Activated T-helper 17 cell treated with anti-CD3 and anti-CD28 coated beads, Interleukin-2, amount 50 U/mL, for 72 hours (primary cell): ENCODE measurements around the gene DNAJB5. TPM values are rescaled to one million over a fixed set of nuclear protein-coding genes. Genes with fewer than 3 reads are reported as not detected.
"Not testable (repeated sequence)": the region's sequence is repeated elsewhere in the genome, so short reads cannot be mapped to it uniquely, and the experiment has no call there.

ENCODE experiments used
- ATAC-seq: fragments of 150-1000 bp; cut with Tn5 transposase; replicated peaks from 2 replicates; pipeline ENCODE4 v1.10.0; 2021; ENCODE audit warnings: mild to moderate bottlenecking, moderate library complexity
- H3K27ac Mint-ChIP-seq: one replicate; pipeline ENCODE4 v1.8.0; 2022; ENCODE audit warnings: mixed read lengths
- H3K27me3 Mint-ChIP-seq: one replicate; pipeline ENCODE4 v1.8.0; 2022; ENCODE audit warnings: mixed read lengths
- H3K36me3 Mint-ChIP-seq: one replicate; pipeline ENCODE4 v1.8.0; 2022; ENCODE audit warnings: low read depth, mild to moderate bottlenecking, mixed read lengths
- H3K4me1 Mint-ChIP-seq: one replicate; pipeline ENCODE4 v1.8.0; 2022; ENCODE audit warnings: mixed read lengths
- H3K4me3 Mint-ChIP-seq: one replicate; pipeline ENCODE4 v1.8.0; 2022; ENCODE audit warnings: mild to moderate bottlenecking, mixed read lengths
- H3K9me3 Mint-ChIP-seq: one replicate; pipeline ENCODE4 v1.8.0; 2022; ENCODE audit warnings: mixed read lengths
- total RNA-seq, 2 donors: library from RNA; stranded (reverse); gene quantifications; one replicate each; pipeline ENCODE4 v1.2.3, GENCODE V29; 2022

Gene DNAJB5
- total RNA-seq: 10 to 100 TPM in 1 of 2 donors, 1 to 10 TPM in 1; 4.4 to 10.7 TPM

DNA sequence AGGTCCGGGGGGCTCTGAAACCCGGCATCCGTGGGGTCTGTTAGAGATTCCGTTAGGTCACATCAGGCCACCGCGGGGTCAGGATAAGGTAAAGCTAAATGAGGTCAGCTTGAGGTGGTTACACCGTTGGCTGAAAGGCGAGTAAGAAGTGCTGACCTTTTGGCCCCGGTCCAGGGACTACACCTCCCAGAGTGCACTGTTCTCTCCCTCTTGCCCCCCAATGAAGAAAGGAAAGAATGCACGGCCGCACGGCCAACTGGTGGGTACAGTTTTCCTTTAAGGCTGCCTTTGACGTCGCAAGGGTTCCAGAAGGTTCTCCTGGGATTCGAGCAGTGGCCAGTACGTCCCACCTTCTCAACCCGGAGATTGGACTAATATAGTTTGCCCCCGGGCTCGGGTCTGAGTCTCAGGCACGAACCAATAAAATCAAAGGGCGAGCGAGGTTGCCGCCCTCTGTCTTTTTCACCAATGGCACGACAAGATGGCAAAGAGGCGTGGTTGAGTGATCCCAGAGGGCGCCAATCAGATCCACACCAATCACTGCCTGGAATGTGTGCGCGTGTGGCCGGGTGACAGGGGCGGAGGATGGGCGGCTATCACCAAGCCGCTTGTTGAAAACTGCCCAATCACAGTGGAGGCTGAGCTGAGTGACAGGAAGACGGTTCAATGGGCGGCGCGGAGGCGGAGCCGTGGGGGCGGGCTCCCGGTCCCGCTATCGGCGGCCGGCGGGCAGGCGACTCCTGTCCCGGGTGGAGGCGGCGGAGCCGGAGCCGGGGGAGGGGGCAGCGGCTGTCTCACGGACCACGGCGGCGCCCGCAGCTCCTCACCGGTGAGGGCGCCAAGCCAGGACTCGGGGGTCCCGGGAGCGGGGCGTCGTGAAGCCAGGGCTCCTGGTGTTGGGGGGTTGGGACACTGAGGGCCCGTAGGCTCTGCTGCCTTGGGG lies at the start of gene DNAJB5:
TSS of gene DNAJB5 (plus strand) at position 743 of the 943 bp plus-strand sequence. CDS start 886 bp downstream, outside the sequence.
- peak within 1 kb of the TSS; percentile 96 for H3K4me3 Mint-ChIP-seq
- no peaks in the 10 kb centered on the region for H3K27me3 Mint-ChIP-seq
- peak within 1 kb of the TSS; percentile 97 for H3K27ac Mint-ChIP-seq
- H3K36me3 Mint-ChIP-seq: peaks cover 27% of the 10 kb centered on the region
- H3K9me3 Mint-ChIP-seq: no peaks in the 10 kb centered on the region
- ATAC-seq: peak; percentile 88
- H3K4me1 Mint-ChIP-seq: peaks cover 59% of the 10 kb centered on the region

DNA sequence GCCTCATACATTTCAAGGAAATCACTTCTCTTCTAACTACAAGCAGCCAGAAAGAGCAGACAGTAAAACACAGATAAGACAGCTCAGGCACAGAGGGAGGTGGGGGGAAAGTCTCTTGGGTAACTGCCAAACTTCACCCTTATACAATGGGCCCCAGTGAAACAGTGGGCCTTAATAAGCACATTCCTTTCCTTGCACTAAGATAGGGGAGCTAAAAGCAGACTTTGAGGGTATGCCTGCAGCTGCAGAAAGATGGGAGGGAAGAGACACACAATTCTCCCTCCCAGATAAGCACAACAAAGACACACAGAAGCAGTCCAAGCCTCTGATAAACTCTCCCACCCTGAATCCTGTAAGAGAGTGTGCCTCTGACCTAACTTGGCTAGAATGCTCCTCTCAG lies 49.6 kb upstream of the DNAJB5 start:
- not testable (repeated sequence) for H3K27ac Mint-ChIP-seq, H3K9me3 Mint-ChIP-seq, H3K36me3 Mint-ChIP-seq, ATAC-seq, H3K4me1 Mint-ChIP-seq, H3K4me3 Mint-ChIP-seq
- peaks cover 14% of the 10 kb centered on the region for H3K27me3 Mint-ChIP-seq

DNA sequence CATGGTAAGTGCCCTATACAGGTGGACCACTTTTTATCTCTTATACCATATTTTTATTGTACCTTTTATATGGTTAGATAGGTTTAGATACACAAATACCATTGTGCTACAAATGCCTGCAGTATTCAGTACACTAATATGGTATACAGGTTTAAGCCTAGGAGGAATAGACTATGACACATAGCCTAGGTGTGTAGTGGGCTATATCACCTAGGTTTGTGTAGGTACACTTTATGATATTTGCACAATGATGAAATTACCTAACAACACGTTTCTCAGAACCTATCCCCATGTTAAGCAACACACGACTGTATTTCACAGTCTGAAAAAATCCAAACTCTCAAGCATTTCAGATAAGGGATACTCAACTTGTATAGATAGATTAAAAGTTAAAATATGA lies 41.1 kb upstream of the DNAJB5 start:
- H3K4me1 Mint-ChIP-seq: no peaks in the 10 kb centered on the region
- no peaks in the 10 kb centered on the region for H3K9me3 Mint-ChIP-seq
- peaks cover 24% of the 10 kb centered on the region for H3K27me3 Mint-ChIP-seq
- ATAC-seq: no peak
- no peak overlapping the region for H3K27ac Mint-ChIP-seq
- no peaks in the 10 kb centered on the region for H3K36me3 Mint-ChIP-seq
- no peak overlapping the region for H3K4me3 Mint-ChIP-seq

DNA sequence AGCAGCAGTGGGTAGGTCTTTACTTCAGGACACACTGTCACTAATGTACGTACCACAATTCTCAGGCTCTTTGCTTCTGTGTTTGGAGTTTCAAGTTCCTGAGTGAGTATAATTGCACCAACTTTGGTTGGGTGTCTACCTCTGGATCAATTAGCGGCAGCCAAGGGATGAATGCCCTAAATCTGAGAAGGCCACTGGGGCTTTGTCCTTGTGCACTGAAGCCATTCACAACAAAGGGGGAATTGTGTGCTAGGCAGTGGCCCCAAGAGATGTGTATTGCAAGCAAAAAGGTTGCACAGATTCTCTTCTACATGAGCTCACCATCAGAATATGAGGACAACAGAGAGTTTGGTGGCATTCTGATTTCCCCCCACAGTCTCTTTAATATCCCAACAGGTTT lies 35.3 kb upstream of the DNAJB5 start:
- Mint-ChIP-seq H3K27me3 (peaks cover 38% of the 10 kb centered on the region), H3K4me3 (no peak overlapping the region), H3K27ac (no peak overlapping the region), H3K36me3 (no peaks in the 10 kb centered on the region), H3K4me1 (no peaks in the 10 kb centered on the region), H3K9me3 (no peaks in the 10 kb centered on the region)
- ATAC-seq: no peak

DNA sequence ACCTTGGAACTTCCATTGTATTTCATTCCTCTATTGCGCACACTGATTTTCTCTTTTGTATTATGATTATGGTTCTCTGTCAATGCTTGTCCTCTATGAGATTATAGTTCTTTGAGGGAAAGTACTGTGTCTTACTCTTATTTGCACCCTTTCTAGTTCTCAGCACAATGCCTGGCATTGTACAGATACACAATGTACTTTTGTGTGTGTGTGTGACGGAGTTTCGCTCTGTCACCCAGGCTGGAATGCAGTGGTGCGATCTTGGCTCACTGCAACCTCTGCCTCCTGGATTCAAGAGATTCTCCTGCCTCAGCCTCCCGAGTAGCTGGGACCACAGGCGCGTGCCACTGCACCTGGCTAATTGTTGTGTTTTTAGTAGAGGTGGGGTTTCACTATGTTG lies 33.5 kb upstream of the DNAJB5 start:
- ATAC-seq, H3K4me1 Mint-ChIP-seq, H3K36me3 Mint-ChIP-seq, H3K4me3 Mint-ChIP-seq, H3K9me3 Mint-ChIP-seq, H3K27ac Mint-ChIP-seq: not testable (repeated sequence)
- peaks cover 54% of the 10 kb centered on the region for H3K27me3 Mint-ChIP-seq

DNA sequence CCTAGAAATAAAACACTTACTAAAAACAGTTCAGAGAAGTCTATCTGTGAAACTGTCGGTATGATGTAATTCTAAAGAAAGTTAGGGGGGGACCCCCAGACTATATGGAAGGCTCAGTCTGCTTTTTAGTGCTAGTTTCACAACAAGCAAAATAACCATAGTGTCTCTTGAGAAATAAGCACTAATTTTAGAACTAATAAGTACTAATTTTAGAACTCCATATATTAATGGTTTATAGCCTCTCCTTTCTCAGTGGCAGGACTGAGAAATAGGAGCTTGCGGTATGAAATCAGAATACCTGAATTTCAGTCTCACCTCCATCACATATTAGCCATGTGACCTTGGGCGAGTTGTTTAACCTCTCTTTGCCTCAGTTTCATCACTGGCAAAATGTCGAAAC lies 32.9 kb upstream of the DNAJB5 start:
- Mint-ChIP-seq H3K27me3 (peaks cover 54% of the 10 kb centered on the region), H3K27ac (no peak overlapping the region), H3K9me3 (no peaks in the 10 kb centered on the region), H3K36me3 (no peaks in the 10 kb centered on the region), H3K4me1 (peaks cover 10% of the 10 kb centered on the region), H3K4me3 (peak overlapping the region; percentile 43)
- peak; percentile 55 for ATAC-seq

DNA sequence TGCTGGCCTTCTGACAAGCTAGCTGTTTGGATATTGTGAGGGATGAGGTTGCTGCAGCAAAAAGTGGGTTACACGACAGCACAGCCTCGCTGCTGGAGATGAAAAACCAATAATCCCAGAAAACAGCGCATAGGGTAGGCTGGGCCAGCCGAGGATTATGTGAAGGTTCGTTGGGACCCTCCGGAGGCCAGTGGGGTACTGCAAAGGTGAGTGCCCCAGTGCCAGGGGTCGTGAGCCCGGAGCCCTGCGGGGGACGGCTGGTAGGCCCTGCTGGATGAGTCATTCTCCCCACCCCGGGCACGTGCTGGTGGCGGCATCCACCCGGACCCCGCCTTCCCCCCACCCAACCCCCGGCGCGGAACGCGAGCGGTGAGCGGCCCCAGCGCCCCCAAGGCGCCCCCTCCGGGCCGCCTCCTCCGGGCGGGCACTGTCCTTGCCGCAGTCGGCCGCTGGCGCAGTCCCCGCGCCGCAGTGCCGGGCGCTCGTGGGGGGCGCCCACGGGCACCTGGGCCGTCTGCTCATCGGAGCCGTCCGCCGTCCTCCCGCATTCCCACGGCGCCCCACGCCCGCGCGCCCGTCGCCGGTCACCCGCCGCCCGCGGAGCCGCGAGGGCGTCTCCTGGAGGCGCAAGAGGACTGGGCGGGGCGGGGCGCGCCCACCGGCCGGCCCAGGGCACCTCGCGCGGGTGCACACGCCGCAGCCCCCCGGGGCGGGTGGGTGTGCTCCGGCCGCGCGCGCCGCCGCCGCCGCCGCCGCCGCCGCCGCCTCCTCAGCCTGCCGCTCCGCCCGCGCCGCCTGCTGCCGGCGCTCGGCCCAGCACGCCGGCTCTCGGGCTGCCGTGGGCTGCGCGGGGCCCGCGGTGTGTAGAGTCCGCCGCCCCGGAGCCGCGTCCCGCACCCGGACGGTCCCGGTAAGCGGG lies 31.8 kb upstream of the DNAJB5 start, which contains the start of gene PHF24:
TSS of gene PHF24 (plus strand) at position 794 of the 919 bp plus-strand sequence. CDS start 13,014 bp downstream, outside the sequence.
- H3K36me3 Mint-ChIP-seq: no peaks in the 10 kb centered on the region
- no peak within 1 kb of the TSS for H3K27ac Mint-ChIP-seq
- peak within 1 kb of the TSS; percentile 43 for H3K4me3 Mint-ChIP-seq
- ATAC-seq: peak; percentile 25
- H3K4me1 Mint-ChIP-seq: peaks cover 19% of the 10 kb centered on the region
- peaks cover 55% of the 10 kb centered on the region for H3K27me3 Mint-ChIP-seq
- H3K9me3 Mint-ChIP-seq: no peaks in the 10 kb centered on the region

DNA sequence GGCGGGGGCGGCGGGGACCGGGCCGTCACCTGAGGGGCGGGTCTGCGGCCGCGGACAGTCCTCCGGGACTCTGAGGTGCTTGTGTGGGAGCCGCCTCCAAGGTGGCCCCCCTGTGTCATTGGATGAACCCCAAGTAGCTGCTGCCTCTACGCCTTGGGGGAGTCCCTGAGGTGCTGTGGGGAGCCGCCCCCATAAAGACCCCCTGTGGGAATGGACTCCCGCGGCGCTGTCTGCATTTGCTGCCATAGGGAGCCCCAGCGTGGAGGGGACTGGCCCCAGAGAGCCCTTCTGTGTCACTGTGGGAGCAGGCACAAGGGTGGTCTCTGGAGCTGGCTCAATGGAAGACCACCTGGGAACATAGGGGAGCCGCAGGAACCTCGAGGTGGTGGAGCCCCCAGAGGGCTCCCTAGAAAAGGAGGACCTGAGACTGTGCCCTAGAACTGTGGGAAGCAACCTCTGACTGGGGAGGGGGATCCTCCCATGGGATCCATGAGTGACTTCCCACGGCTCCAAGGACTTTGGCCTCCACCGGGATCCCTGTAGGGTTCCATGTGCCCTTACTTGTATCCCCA lies 31.0 kb upstream of the DNAJB5 start:
- H3K36me3 Mint-ChIP-seq: no peaks in the 10 kb centered on the region
- peaks cover 55% of the 10 kb centered on the region for H3K27me3 Mint-ChIP-seq
- no peak overlapping the region for H3K27ac Mint-ChIP-seq
- no peak for ATAC-seq
- H3K4me1 Mint-ChIP-seq: peaks cover 19% of the 10 kb centered on the region
- H3K4me3 Mint-ChIP-seq: no peak overlapping the region
- no peaks in the 10 kb centered on the region for H3K9me3 Mint-ChIP-seq

DNA sequence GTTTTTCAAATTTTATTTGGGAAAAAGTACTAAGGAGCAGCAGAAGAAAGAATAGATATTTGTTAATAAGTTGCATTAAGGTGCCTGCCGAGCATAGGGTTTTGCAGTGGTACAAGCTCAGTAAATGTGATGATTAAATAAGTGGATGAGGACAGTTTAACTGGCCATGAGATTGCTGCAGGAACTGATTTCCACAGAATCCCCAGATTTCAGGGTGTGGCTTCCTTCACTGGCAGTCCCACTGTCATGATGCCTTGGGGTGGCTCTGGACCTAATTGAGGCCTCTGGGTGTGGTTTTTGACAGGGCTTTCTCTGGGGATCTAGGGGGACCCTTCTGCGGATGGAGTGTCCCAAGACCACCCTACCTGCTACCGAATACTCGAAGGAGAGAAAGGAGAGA lies 30.1 kb upstream of the DNAJB5 start:
- Mint-ChIP-seq H3K4me1 (peaks cover 19% of the 10 kb centered on the region), H3K36me3 (no peaks in the 10 kb centered on the region), H3K27me3 (peaks cover 58% of the 10 kb centered on the region), H3K9me3 (no peaks in the 10 kb centered on the region), H3K4me3 (no peak overlapping the region), H3K27ac (no peak overlapping the region)
- no peak for ATAC-seq

DNA sequence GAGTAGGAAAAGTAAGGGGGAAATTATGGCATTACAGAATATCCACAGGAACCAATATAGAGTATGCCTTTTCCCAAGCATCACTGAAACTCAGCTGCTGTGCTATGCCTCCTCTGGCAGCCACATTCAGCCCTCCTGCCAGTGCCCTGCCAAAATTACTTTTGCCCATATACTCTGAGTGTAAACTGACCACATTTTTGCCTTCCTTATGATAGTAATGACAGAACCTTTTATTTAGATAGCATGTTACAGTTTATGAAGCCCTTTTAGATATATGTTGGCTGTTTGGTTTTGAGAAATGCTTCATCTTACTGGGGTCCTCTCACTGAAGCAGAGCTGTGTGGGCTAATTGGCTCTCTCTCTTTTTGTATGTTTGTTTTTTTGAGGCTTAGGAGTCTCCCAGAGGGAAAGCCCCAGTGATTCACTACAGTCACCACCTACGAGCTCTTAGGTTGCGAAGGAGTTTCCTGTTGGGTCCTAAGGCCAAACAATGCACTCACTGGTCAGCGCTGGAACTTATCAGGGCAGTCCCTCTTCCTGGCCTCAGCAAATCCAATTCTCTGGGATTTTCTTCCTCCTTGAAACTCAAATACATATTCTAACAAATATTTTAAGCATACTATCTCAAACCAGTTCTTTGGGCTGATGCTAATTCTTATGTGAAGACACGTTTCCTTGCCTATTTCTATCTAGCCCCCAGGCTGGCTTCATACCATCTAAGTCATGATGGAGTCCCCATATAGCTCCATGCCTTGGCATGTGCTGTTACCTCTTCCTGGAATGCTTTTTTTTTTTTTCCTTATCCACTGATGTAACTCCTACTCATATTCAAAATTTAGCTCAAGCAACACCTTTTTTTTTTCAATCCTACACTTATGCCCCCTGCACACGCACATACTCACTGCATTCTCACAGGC lies 27.7 kb upstream of the DNAJB5 start:
- Mint-ChIP-seq H3K4me3 (peak overlapping the region; percentile 25), H3K9me3 (no peaks in the 10 kb centered on the region), H3K27ac (peak overlapping the region; percentile 58), H3K36me3 (no peaks in the 10 kb centered on the region), H3K4me1 (peaks cover 19% of the 10 kb centered on the region), H3K27me3 (peaks cover 62% of the 10 kb centered on the region)
- ATAC-seq: peak; percentile 90

DNA sequence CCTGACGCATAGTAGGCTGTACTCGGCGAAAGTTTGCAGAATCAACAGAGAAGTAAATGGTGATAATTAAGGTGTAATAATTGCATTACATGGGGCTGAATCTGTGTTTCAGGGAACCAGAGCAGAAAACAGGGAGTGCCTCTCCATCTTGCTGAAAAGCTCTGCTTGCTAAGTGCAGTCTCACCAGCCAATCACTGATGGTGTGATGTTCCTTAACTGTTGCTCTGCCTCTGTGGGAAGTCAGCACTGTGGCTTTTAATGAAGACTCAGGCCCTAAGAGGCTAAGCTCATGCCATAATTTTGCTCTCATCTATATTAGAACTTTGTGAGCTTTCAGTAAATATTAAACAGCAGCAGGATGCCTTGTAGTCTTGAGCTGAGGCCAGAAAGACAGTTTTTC lies 27.0 kb upstream of the DNAJB5 start:
- no peaks in the 10 kb centered on the region for H3K36me3 Mint-ChIP-seq
- H3K27me3 Mint-ChIP-seq: peaks cover 62% of the 10 kb centered on the region
- H3K27ac Mint-ChIP-seq: peak overlapping the region; percentile 58
- no peaks in the 10 kb centered on the region for H3K9me3 Mint-ChIP-seq
- H3K4me1 Mint-ChIP-seq: peaks cover 19% of the 10 kb centered on the region
- peak overlapping the region; percentile 25 for H3K4me3 Mint-ChIP-seq
- ATAC-seq: no peak

DNA sequence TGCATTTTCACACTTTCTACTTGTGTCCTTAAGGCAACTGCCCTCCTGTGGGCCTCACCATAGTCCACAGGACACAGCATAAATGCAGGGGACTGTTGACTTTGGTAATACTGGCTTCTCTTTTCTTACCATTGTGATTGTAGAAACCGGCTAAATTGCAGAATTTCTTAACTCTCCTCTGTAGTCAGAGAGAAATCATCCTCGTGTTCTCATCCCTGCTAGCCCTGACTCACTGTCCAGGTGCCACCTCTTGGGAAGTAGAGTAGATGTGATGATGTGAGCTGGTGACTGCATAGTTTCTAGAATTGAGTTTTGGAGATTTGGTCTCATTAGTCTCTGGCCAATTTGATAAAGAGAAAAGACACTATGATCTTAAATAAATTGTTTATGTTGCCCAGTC lies 26.0 kb upstream of the DNAJB5 start:
- no peaks in the 10 kb centered on the region for H3K36me3 Mint-ChIP-seq
- H3K4me3 Mint-ChIP-seq: no peak overlapping the region
- H3K27me3 Mint-ChIP-seq: peaks cover 69% of the 10 kb centered on the region
- H3K27ac Mint-ChIP-seq: no peak overlapping the region
- ATAC-seq: no peak
- peaks cover 19% of the 10 kb centered on the region for H3K4me1 Mint-ChIP-seq
- no peaks in the 10 kb centered on the region for H3K9me3 Mint-ChIP-seq

DNA sequence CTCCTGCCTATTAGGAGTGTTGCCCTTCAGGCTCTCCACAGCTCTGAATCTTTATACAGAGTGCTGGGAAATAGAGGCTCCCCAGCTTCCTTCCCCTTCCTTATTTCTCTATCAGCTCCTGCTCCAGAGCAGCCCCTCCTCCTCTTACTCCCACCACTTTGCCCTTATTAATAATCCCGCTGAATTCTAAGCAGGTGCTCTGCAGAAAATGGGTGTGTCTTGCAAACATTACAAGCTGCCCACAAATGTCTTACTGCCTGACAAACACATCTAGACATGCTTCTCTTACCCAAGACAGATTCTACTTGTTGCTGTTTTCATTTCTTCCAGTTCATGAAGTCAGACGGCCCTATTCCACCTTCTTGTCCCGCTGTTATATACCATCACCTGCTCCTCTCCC lies 25.1 kb upstream of the DNAJB5 start:
- Mint-ChIP-seq H3K4me1 (peaks cover 19% of the 10 kb centered on the region), H3K27me3 (peaks cover 66% of the 10 kb centered on the region), H3K4me3 (no peak overlapping the region), H3K36me3 (no peaks in the 10 kb centered on the region), H3K27ac (no peak overlapping the region), H3K9me3 (no peaks in the 10 kb centered on the region)
- no peak for ATAC-seq
